Measurements from ENCODE around the gene GMDS.
A peak's percentile ranks its signal among the peaks of the same experiment; 100 is the strongest.

The GMDS gene

GRCh38 chr6:1594445-1595200, 650.8 kb downstream of the GMDS start:
- no peak for DNase-seq

GRCh38 chr6:1593958-1594314, 651.5 kb downstream of the GMDS start:
- DNase-seq = no peak

- DNase-seq = no peak
Observed at GRCh38 chr6:1593286-1593957, 652.0 kb downstream of the GMDS start.

- DNase-seq = no peak
Observed at GRCh38 chr6:1592852-1593251, 652.6 kb downstream of the GMDS start.

GRCh38 chr6:1591926-1592325, 653.5 kb downstream of the GMDS start:
- no peak for DNase-seq

- no peak for DNase-seq
Observed at GRCh38 chr6:1591243-1591642, 654.2 kb downstream of the GMDS start.

GRCh38 chr6:1590580-1590979, 654.8 kb downstream of the GMDS start:
- DNase-seq = no peak

GRCh38 chr6:1589208-1589607, 656.2 kb downstream of the GMDS start:
- no peak for DNase-seq

- DNase-seq = no peak
Observed at GRCh38 chr6:1587977-1588376, 657.4 kb downstream of the GMDS start.

GRCh38 chr6:1587546-1587945, 657.9 kb downstream of the GMDS start:
- no peak for DNase-seq

GRCh38 chr6:1586861-1587450, 658.4 kb downstream of the GMDS start:
- DNase-seq = no peak

- no peak for DNase-seq
Observed at GRCh38 chr6:1586256-1586655, 659.1 kb downstream of the GMDS start.

GRCh38 chr6:1585669-1586049, 659.7 kb downstream of the GMDS start:
- no peak for DNase-seq

GRCh38 chr6:1584996-1585668, 660.3 kb downstream of the GMDS start:
- DNase-seq = no peak

GRCh38 chr6:1584146-1584545, 661.3 kb downstream of the GMDS start:
- DNase-seq = no peak

- no peak for DNase-seq
Observed at GRCh38 chr6:1581120-1581991, 664.0 kb downstream of the GMDS start.

GRCh38 chr6:1580585-1580984, 664.8 kb downstream of the GMDS start:
- no peak for DNase-seq

GRCh38 chr6:1580109-1580508, 665.3 kb downstream of the GMDS start:
- peak; percentile 92 for DNase-seq

- no peak for DNase-seq
Observed at GRCh38 chr6:1579096-1579495, 666.3 kb downstream of the GMDS start.

GRCh38 chr6:1577896-1578745, 667.3 kb downstream of the GMDS start:
- DNase-seq = no peak

GRCh38 chr6:1577146-1577680, 668.2 kb downstream of the GMDS start:
- DNase-seq = no peak

GRCh38 chr6:1576711-1577110, 668.7 kb downstream of the GMDS start:
- no peak for DNase-seq

All from NCI-H82 (cell line).